ENCODE results near the gene HELLS. TPM values are rescaled to one million over a fixed set of nuclear protein-coding genes. Genes with fewer than 3 reads are reported as not detected.

Gene HELLS
- total RNA-seq, 1 experiment from 2014 or later: 131 TPM

DNA sequence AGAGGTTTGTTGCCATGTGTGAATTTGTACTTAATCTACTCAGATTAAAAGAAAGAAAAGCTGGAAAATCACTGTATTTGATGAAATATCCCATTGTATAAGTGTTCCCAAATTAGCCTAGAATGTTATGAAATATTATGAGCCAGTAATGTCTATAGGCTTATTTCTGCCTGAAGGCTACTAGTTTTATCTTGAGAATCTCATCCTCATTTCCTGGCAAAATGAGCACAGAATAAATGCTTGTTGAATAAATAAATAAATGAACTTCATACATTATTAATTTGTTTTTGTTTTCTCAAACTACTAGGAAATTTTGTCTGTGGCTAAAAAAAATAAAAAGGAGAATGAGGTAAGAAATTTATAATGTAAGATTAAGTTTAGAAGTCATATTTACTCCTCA, 25.5 kb downstream of the HELLS start:
- Histone ChIP-seq H3K27me3 (ENCODE audit: control insufficient read depth, insufficient read depth, low read length) (no peaks in the 10 kb centered on the region), H3K36me3 (replicated peaks; ENCODE audit: control insufficient read depth, insufficient read depth, low read length) (peaks cover 35% of the 10 kb centered on the region), H3K4me3 (ENCODE audit: insufficient read depth, low read depth, low read length) (no peak overlapping the region)
- no peak for DNase-seq

DNA sequence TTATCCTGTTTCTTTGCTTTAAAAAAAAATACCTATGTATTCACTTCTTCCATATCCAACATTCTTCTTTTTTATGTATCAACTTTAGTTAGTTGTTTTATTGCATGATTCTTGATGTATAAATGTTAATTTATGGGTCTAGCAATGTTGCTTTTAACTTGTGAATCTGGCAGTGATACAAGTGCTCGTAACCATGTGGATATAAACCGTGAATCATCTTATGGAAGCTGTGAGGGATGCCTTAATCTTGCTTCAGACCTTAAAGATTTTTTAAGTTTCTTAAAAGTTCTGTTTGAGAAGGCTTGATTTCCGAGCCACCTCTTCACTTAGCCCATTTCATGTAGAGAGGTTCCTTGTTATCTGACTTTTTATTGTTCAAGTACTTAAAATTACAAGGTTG, 25.9 kb downstream of the HELLS start:
- DNase-seq: no peak
- H3K36me3 ChIP-seq (replicated peaks; ENCODE audit: control insufficient read depth, insufficient read depth, low read length): peaks cover 37% of the 10 kb centered on the region
- H3K27me3 ChIP-seq (ENCODE audit: control insufficient read depth, insufficient read depth, low read length): no peaks in the 10 kb centered on the region
- H3K4me3 ChIP-seq (ENCODE audit: insufficient read depth, low read depth, low read length): no peak overlapping the region

DNA sequence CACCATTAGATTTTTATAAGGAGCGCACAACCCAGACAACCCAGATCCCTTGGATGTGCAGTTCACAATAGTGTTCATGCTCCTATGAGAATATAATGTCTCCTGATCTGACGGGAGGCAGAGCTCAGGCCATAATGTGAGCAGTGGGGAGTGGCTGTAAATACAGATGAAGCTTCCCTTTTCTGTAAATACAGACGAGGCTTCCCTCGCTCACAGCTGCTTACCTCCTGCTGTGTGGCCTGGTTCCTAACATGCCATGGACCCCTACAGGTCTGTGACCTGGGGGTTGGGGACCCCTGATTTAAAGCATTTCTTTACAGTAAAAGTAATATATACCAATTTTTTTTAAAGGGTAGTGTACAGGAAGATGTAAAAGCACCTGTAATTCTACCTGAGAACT, 33.2 kb downstream of the HELLS start:
- DNase-seq: no peak
- H3K36me3 ChIP-seq (replicated peaks; ENCODE audit: control insufficient read depth, insufficient read depth, low read length): peaks cover 34% of the 10 kb centered on the region
- no peak overlapping the region for H3K4me3 ChIP-seq (ENCODE audit: insufficient read depth, low read depth, low read length)
- no peaks in the 10 kb centered on the region for H3K27me3 ChIP-seq (ENCODE audit: control insufficient read depth, insufficient read depth, low read length)

DNA sequence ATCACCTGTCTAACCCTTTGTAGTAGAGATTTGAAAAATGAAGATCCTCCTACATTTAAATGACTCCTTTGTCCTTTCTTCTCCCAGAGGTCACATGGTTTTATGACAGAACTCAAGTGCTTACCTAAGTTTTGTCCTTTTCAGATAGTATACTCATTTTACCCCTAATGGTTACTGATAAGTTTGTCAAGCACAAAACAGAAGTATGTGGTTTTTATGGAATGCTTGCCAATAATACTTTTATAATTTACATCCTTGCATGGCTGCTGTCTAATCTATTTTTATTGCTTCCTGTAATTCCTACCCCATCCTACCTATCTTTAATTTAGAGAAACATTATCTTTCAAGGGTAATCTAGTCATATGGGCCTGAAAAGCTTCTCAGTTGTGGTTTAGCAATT, 37.5 kb downstream of the HELLS start:
- Histone ChIP-seq H3K4me3 (ENCODE audit: insufficient read depth, low read depth, low read length) (no peak overlapping the region), H3K36me3 (replicated peaks; ENCODE audit: control insufficient read depth, insufficient read depth, low read length) (peaks cover 24% of the 10 kb centered on the region), H3K27me3 (ENCODE audit: control insufficient read depth, insufficient read depth, low read length) (no peaks in the 10 kb centered on the region)
- DNase-seq: no peak

DNA sequence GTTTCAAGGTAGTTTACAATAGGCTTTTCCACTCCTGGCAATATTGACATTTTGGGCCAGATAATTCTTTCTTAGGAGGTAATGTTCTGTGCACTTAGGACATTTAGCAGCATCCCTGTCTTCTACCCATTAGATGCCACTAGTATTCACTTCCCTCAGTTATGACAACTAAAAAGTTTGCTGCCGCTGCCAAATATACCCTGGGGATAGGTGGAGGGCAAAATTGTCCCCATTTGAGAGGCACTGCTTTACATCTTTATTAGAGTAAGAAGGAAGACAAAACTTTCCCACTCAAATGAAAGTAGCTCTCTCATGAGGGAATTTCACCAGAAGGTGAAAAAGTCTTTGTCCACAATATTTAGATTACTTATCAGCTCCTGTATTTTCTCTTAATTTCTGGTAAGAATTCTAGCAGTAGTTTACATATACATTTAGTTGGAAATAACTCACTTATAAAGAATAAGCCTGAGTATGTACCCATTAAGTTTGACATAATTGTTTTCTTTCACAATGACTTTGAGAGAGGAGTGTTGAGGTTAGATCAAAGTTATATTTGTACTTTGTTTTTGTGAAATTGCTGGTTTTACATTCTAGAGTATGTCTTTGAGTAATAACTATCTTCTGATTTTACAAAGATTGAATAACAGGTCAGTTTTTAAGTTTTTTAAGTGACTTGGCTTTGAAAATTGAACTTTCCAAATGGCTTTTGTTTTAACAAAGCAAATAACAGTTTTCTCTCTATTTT, 46.0 kb downstream of the HELLS start:
- no peak for DNase-seq
- Histone ChIP-seq H3K36me3 (replicated peaks; ENCODE audit: control insufficient read depth, insufficient read depth, low read length) (peaks cover 36% of the 10 kb centered on the region), H3K4me3 (ENCODE audit: insufficient read depth, low read depth, low read length) (no peak overlapping the region), H3K27me3 (ENCODE audit: control insufficient read depth, insufficient read depth, low read length) (no peaks in the 10 kb centered on the region)

DNA sequence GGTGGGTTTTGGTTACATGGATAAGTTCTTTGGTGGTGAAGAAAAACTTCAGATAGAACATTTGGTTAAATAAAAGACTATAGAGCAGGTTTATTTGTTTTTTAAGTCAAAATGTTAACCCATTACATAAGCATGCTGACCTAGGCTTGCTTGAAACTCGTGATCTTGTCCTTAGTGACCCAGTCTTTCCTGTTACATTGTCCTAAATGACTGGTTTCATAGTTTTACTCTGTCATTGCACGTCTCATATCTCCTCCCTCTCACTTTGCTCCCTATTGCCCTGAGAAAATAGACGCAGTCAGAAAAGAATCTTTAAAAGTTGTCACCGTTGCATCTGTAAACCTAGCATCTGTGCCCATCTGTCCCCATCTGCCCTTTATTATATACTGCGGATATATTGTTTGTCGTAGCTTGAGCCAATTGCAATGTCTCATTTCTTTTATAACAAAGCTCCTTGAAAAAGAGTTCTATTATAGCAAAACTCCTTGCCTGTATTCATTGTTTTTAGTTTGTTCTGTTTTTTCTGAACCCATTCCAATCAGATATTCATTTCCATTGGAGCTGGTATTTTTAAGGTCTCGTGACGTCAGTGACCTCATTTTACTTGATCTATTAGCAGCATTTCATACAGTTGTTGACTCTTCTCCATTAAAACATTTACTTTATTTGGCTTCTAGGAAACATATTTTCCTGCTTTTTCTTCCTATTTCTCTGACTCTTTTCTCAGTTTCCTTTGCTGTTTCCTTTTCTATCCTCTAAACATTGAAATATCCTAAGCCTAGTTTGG, 57.3 kb downstream of the HELLS start:
- peaks cover 31% of the 10 kb centered on the region for H3K36me3 ChIP-seq (replicated peaks; ENCODE audit: control insufficient read depth, insufficient read depth, low read length)
- H3K27me3 ChIP-seq (ENCODE audit: control insufficient read depth, insufficient read depth, low read length): no peaks in the 10 kb centered on the region
- no peak overlapping the region for H3K4me3 ChIP-seq (ENCODE audit: insufficient read depth, low read depth, low read length)
- no peak for DNase-seq

DNA sequence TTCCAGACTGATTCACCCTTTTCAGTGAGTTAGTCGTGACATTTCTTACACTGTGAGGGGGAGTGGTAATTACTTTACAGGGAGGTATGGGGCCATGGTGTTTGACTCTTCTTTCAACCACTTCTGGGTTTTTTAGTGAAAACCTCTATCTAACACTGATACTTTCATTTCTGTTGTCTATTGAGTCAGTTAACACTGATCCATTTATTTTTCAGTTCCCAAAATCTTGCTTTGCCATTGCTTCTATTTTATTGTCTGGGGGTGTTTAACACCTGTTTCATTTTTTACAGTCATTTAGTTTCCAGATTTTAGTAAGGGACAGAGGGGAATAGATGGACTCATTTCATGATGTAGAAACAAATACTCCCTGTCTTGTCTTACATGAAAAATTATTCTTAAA, 61.5 kb downstream of the HELLS start:
- Histone ChIP-seq H3K4me3 (ENCODE audit: insufficient read depth, low read depth, low read length) (no peak overlapping the region), H3K27me3 (ENCODE audit: control insufficient read depth, insufficient read depth, low read length) (no peaks in the 10 kb centered on the region), H3K36me3 (replicated peaks; ENCODE audit: control insufficient read depth, insufficient read depth, low read length) (peaks cover 17% of the 10 kb centered on the region)
- no peak for DNase-seq

DNA sequence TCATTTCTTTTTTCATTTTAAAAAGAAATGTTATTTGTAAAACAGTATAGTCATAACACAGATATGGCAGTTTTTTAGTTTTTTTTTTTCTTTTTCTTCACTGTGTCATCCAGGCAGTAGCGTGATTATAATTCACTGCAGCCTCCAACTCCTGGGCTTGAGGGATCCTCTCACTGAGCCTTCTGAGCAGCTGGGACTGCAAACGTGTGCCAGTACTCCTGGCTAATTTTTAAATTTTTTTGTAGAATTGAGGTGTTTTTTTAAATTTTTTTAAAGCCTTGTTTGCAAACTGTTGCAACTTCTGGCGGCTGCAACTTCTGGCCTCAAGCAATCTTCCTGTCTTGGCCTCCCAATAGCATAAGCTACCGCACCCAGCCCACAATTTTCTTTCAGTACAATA, 63.0 kb downstream of the HELLS start:
- H3K27me3 ChIP-seq (ENCODE audit: control insufficient read depth, insufficient read depth, low read length): no peaks in the 10 kb centered on the region
- no peak for DNase-seq
- H3K4me3 ChIP-seq (ENCODE audit: insufficient read depth, low read depth, low read length): no peak overlapping the region
- H3K36me3 ChIP-seq (replicated peaks; ENCODE audit: control insufficient read depth, insufficient read depth, low read length): peaks cover 11% of the 10 kb centered on the region

DNA sequence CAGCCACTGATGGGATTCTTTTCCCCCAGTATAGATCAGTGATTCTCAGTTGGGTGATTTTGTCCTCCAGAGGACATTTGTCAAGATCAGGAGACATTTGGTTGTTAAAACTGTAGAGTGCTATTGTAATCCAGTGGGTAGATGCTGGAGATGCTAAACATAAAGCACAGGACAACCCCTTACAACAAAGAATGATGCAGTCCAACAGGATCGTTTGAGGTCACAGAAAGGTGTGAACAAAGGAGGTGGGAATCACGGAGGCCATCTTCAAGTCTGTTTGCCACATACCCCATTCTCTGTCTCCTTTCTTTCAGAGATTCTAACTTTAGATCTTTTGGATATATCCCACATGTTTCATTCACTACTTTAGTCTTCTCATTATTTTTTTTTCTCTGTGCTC, 69.0 kb downstream of the HELLS start:
- H3K4me3 ChIP-seq (ENCODE audit: insufficient read depth, low read depth, low read length): no peak overlapping the region
- H3K27me3 ChIP-seq (ENCODE audit: control insufficient read depth, insufficient read depth, low read length): no peaks in the 10 kb centered on the region
- H3K36me3 ChIP-seq (replicated peaks; ENCODE audit: control insufficient read depth, insufficient read depth, low read length): peaks cover 6% of the 10 kb centered on the region
- no peak for DNase-seq

DNA sequence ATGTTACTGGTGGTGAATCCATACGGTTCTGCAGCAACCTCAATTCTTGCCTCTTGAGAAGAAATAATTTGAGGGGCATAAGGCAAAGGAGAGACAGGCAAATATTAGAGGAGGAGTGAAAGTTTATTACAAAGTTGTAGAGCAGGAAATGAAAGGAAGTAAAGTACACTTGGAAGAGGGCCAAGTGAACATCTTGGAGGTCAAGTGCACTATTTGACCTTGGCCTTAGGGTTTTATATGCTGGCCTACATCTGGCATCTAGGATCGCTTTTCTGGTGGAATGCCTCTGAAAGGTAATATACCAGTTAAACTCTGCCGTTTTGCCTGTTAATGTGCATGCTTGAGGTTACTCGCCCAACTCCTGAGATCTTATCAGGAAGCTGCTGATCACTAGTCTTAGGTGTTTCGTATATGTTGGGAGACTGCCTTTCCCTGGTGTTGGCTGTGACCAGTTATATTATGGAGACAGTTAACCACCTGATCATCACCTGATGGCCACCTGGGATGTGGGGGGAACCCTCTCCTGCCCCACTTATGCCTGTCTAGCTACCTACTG, 71.9 kb downstream of the HELLS start:
- Histone ChIP-seq H3K36me3 (replicated peaks; ENCODE audit: control insufficient read depth, insufficient read depth, low read length) (0 out of 2 replicates have a peak, but pooled peaks cover 1% of the 10 kb centered on the region), H3K27me3 (ENCODE audit: control insufficient read depth, insufficient read depth, low read length) (no peaks in the 10 kb centered on the region), H3K4me3 (ENCODE audit: insufficient read depth, low read depth, low read length) (no peak overlapping the region)
- no peak for DNase-seq

DNA sequence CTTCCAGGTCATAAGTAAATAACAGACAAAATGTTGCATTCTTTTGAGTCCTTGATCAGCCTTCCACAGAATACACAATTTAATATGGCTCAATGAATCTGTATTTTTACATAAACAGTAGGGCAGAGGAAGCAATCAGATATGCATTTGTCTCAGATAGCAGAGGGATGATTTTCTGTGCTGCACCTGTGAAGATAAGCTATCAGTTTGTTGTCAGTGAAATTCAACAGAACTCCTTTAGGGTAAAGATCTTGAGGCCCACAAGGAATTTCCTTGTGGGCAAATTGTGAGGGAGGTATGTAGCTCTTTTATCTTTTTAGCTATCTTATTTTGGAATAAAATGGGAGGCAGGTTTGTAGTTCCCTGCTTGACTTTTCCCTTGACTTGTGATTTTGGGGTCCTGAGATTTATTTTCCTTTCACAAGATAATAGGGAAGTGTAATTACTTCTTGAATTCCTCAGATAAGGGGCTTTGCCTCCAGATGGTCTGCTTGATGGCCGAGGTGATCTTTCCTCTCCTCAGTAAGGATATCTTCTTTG, 77.1 kb downstream of the HELLS start:
- Histone ChIP-seq H3K4me3 (ENCODE audit: insufficient read depth, low read depth, low read length) (no peak overlapping the region), H3K27me3 (ENCODE audit: control insufficient read depth, insufficient read depth, low read length) (no peaks in the 10 kb centered on the region), H3K36me3 (replicated peaks; ENCODE audit: control insufficient read depth, insufficient read depth, low read length) (no peaks in the 10 kb centered on the region; the same call in 1 of the 2 replicates)
- no peak for DNase-seq

DNA sequence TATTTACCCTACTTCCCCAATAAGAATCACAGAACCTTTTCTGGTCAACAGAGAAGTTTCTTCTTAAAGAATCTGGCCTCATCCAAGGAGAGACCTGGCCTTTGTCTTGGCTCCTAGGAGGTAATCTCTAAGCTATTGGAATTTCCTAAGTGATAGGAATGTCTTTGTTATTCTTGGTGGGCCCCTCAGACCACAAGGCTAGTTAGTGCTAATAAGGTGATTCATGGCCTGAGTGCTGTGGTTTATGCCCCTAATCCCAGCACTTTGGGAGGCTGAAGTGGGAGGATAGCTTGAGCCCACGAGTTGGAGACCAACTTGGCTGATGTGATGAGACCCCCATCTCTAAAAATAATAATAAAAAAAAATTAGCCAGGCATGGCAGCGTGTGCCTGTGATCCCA, 78.0 kb downstream of the HELLS start:
- Histone ChIP-seq H3K36me3 (replicated peaks; ENCODE audit: control insufficient read depth, insufficient read depth, low read length) (no peaks in the 10 kb centered on the region; the same call in 1 of the 2 replicates), H3K4me3 (ENCODE audit: insufficient read depth, low read depth, low read length) (no peak overlapping the region), H3K27me3 (ENCODE audit: control insufficient read depth, insufficient read depth, low read length) (no peaks in the 10 kb centered on the region)
- DNase-seq: peak; percentile 15

DNA sequence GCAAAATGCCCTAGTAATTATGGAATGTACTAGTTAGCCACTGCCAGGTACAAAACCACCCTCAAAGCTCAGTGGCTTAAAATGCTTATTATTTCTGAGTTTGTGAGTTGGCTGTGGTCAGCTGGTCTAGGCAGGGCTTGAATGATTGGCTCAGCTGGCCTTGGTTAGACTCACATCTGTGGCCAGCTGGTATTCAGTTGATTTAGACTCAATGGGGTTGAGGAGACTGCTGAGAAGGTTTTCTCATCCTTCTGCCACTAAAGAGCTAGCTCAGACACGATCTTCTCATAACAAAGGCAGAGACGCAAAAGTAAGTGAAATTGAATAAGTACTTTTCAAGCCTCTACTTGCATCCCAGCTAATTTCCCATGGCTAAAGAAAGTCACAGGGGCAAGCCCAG, 80.9 kb downstream of the HELLS start:
- no peak overlapping the region for H3K4me3 ChIP-seq (ENCODE audit: insufficient read depth, low read depth, low read length)
- DNase-seq: no peak
- H3K36me3 ChIP-seq (replicated peaks; ENCODE audit: control insufficient read depth, insufficient read depth, low read length): no peaks in the 10 kb centered on the region; the same call in 1 of the 2 replicates
- no peaks in the 10 kb centered on the region for H3K27me3 ChIP-seq (ENCODE audit: control insufficient read depth, insufficient read depth, low read length)

DNA sequence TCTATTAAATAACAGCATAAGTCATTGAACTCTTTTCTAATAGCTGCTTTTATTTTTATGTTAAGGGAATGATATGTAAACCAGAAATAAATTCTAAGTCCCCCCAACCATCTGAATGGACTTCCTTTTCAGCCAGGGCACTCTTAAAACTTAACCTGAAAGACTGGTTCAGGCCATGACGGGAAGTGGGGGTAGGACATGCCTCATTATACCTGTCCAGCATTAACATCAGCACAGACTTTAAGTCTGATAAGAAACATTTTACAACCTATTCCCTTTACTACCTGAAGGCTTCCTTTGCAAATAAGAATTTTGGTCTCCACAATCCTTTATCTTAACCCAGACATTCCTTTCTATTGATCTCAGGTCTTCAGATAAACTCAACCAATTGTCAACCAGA, 81.9 kb downstream of the HELLS start:
- no peak for DNase-seq
- Histone ChIP-seq H3K27me3 (ENCODE audit: control insufficient read depth, insufficient read depth, low read length) (no peaks in the 10 kb centered on the region), H3K36me3 (replicated peaks; ENCODE audit: control insufficient read depth, insufficient read depth, low read length) (no peaks in the 10 kb centered on the region; the same call in 1 of the 2 replicates), H3K4me3 (ENCODE audit: insufficient read depth, low read depth, low read length) (no peak overlapping the region)
